GM12878 (cell line): ENCODE data around the gene GPATCH2L. TPM values are rescaled to one million over a fixed set of nuclear protein-coding genes. Genes with fewer than 3 reads are reported as not detected.

ENCODE experiments used
- ATF3 ChIP-seq: IDR thresholded peaks from 2 replicates; pipeline ENCODE4 v1.6.1; 2011; ENCODE audit warnings: low read depth, mild to moderate bottlenecking, low read length, moderate library complexity, borderline replicate concordance; ENCODE audit errors: extremely low read depth
- ATF7 ChIP-seq: fragments of 450-650 bp; IDR thresholded peaks from 2 replicates; pipeline ENCODE4 v1.6.1; 2016; ENCODE audit warnings: low read depth, mild to moderate bottlenecking
- CBFB ChIP-seq: IDR thresholded peaks from 2 replicates; pipeline ENCODE4 v1.6.1; 2016; ENCODE audit warnings: antibody characterized with exemption, low read depth
- CHD2 ChIP-seq: IDR thresholded peaks from 2 replicates; pipeline ENCODE4 v1.6.1; 2011; ENCODE audit warnings: low read depth, low read length, improper control_type of control experiment, borderline replicate concordance
- FOS ChIP-seq: IDR thresholded peaks from 3 replicates; pipeline ENCODE4 v1.6.1; 2011; ENCODE audit warnings: borderline replicate concordance; ENCODE audit not compliant: insufficient read length; ENCODE audit errors: extremely low read depth
- IKZF2 ChIP-seq, 2 experiments: fragments of 450-650 bp; IDR thresholded peaks; 2 replicates each; pipeline ENCODE4 v1.6.1; 2017; ENCODE audit warnings: mild to moderate bottlenecking in 2 of 2, moderate library complexity in 2 of 2
- IRF4 ChIP-seq: IDR thresholded peaks from 2 replicates; pipeline ENCODE4 v1.6.1; 2011; ENCODE audit warnings: low read depth, low read length
- MYB ChIP-seq: fragments of 150-350 bp; IDR thresholded peaks from 2 replicates; pipeline ENCODE4 v1.6.1; 2014; ENCODE audit warnings: mild to moderate bottlenecking, low read depth, low read length, borderline replicate concordance
- MYC ChIP-seq: IDR thresholded peaks from 2 replicates; pipeline ENCODE4 v1.6.1; 2011; ENCODE audit warnings: mild to moderate bottlenecking, low read length, moderate library complexity, inconsistent platforms; ENCODE audit not compliant: insufficient read depth, insufficient replicate concordance, insufficient read length, severe bottlenecking
- NFYB ChIP-seq: IDR thresholded peaks from 2 replicates; pipeline ENCODE4 v1.6.1; 2011; ENCODE audit warnings: low read depth, mild to moderate bottlenecking, low read length, improper control_type of control experiment, moderate library complexity; ENCODE audit not compliant: insufficient read depth
- NR2C1 ChIP-seq: fragments of 450-650 bp; IDR thresholded peaks from 2 replicates; pipeline ENCODE4 v1.6.1; 2017; ENCODE audit warnings: antibody characterized with exemption, mild to moderate bottlenecking, moderate library complexity
- NR2C2 ChIP-seq: IDR thresholded peaks from 2 replicates; pipeline ENCODE4 v1.6.1; 2011; ENCODE audit warnings: borderline replicate concordance, low read depth; ENCODE audit not compliant: control insufficient read depth, insufficient read length
- POLR2A ChIP-seq: IDR thresholded peaks from 2 replicates; pipeline ENCODE4 v1.6.1; 2011; ENCODE audit warnings: low read depth, mild to moderate bottlenecking, low read length
- POLR2AphosphoS2 ChIP-seq: IDR thresholded peaks from 2 replicates; pipeline ENCODE4 v1.6.1; 2011; ENCODE audit warnings: low read depth, mild to moderate bottlenecking, low read length, improper control_type of control experiment, moderate library complexity
- POU2F2 ChIP-seq: IDR thresholded peaks from 3 replicates; pipeline ENCODE4 v1.6.1; 2011; ENCODE audit warnings: low read depth, mild to moderate bottlenecking, low read length, borderline replicate concordance
- SIX5 ChIP-seq: IDR thresholded peaks from 2 replicates; pipeline ENCODE4 v1.6.1; 2011; ENCODE audit warnings: mild to moderate bottlenecking, low read depth, low read length, moderate library complexity; ENCODE audit not compliant: severe bottlenecking
- SMAD5 ChIP-seq: IDR thresholded peaks from 2 replicates; pipeline ENCODE4 v1.6.1; 2016; ENCODE audit warnings: antibody characterized with exemption, low read depth
- SMC3 ChIP-seq: IDR thresholded peaks from 2 replicates; pipeline ENCODE4 v1.6.1; 2011; ENCODE audit warnings: low read length, improper control_type of control experiment, borderline replicate concordance
- SRF ChIP-seq, 2 experiments: IDR thresholded peaks; 2 replicates each; pipeline ENCODE4 v1.6.1; 2011; ENCODE audit warnings: low read depth in 2 of 2, low read length in 2 of 2, mild to moderate bottlenecking in 1 of 2, moderate library complexity in 1 of 2
- STAT1 ChIP-seq: fragments of 450-650 bp; conservative IDR thresholded peaks from 2 replicates; pipeline ENCODE4 v1.6.1; 2014; ENCODE audit warnings: antibody characterized with exemption, mild to moderate bottlenecking
- STAT3 ChIP-seq: IDR thresholded peaks from 2 replicates; pipeline ENCODE4 v1.6.1; 2011; ENCODE audit warnings: low read depth, low read length, improper control_type of control experiment
- USF2 ChIP-seq: IDR thresholded peaks from 2 replicates; pipeline ENCODE4 v1.6.1; 2011; ENCODE audit warnings: low read depth, low read length, improper control_type of control experiment, borderline replicate concordance
- ZNF217 ChIP-seq: fragments of 450-650 bp; IDR thresholded peaks from 2 replicates; pipeline ENCODE4 v1.6.1; 2017; ENCODE audit warnings: antibody characterized with exemption, mild to moderate bottlenecking
- ZZZ3 ChIP-seq: IDR thresholded peaks from 2 replicates; pipeline ENCODE4 v1.6.1; 2011; ENCODE audit warnings: low read depth; ENCODE audit not compliant: control insufficient read depth, insufficient read length
- polyA plus RNA-seq, 11 experiments: library from polyadenylated mRNA; depleted of rRNA in 4 of 11; unstranded in 6 of 11; stranded (reverse) in 5 of 11; fragments of >200 nt; fragmentation: Nextera tagmentation in 4 of 11; fragmentation: Illumina TruSeq in 1 of 11; extraction: Ambion mirVana in 4 of 11; extraction: Trizol in 1 of 11; gene quantifications; 1 replicate in 1 of 11; 2 replicates in 10 of 11; pipeline versions ENCODE4 v1.2.1 to v1.2.3, GENCODE V29; 2011 to 2016; ENCODE audit warnings: inconsistent platforms in 2 of 11, missing spikeins in 2 of 11, low read depth in 1 of 11
- total RNA-seq, 4 experiments: library from RNA; depleted of rRNA in 3 of 4; stranded (reverse); fragments of >200 nt in 3 of 4; fragmentation: Illumina TruSeq in 1 of 4; extraction: Trizol in 1 of 4; gene quantifications; 2 replicates each; pipeline versions ENCODE4 v1.2.1 to v1.2.3, GENCODE V29; 2013 to 2021
- TF ChIP-seq, protein P1 (sequence below): fragments of 450-650 bp; conservative IDR thresholded peaks from 2 replicates; pipeline ENCODE4 v1.6.1; 2017; ENCODE audit warnings: mild to moderate bottlenecking, moderate library complexity
- TF ChIP-seq, protein P2 (sequence below): IDR thresholded peaks from 2 replicates; pipeline ENCODE4 v1.6.1; 2011; ENCODE audit warnings: borderline replicate concordance, low read depth, mild to moderate bottlenecking, moderate library complexity, mixed read lengths, low read length; ENCODE audit not compliant: insufficient read depth; ENCODE audit errors: extremely low read length

GPATCH2L gene
- total and polyA plus RNA-seq, 10 of the 15 experiments (the other 5 are each of a cell fraction or from before 2014, with no cell fraction given), result 9.1 to 50.9 (median 24.4) TPM

- TF ChIP-seq ATF3 (no peak), FOS (no peak), SMC3 (peak; percentile 6; the same call in 1 of the 2 replicates), STAT1 (no peak), CBFB (0 out of 2 replicates have a peak, but pooled peaks have one; percentile 18), ATF7 (peak; percentile 81), ZNF217 (no peak), POU2F2 (peak; percentile 69; the same call in 1 of the 3 replicates), IRF4 (no peak), IKZF2 (IDR thresholded peaks at IDR 0.05) (no peak; a peak in 2 of 4 replicates), USF2 (no peak), STAT3 (no peak), SMAD5 (peak; percentile 70; the same call in 1 of the 2 replicates), SRF (IDR thresholded peaks at IDR 0.05; ENCODE audit: low read depth in 2 of 2, low read length in 2 of 2) (0 out of 4 replicates have a peak, but pooled peaks of 1 of the 2 experiments have one; percentile 45), CHD2 (0 out of 2 replicates have a peak, but pooled peaks have one; percentile 20), NFYB (peak; percentile 64; the same call in 1 of the 2 replicates), SIX5 (no peak), POLR2AphosphoS2 (peak; percentile 36; the same call in 1 of the 2 replicates), NR2C1 (no peak), MYC (no peak), POLR2A (peak; percentile 92), MYB (peak; percentile 38; the same call in 1 of the 2 replicates), NR2C2 (no peak), ZZZ3 (no peak)
- TF ChIP-seq, protein P1, sequence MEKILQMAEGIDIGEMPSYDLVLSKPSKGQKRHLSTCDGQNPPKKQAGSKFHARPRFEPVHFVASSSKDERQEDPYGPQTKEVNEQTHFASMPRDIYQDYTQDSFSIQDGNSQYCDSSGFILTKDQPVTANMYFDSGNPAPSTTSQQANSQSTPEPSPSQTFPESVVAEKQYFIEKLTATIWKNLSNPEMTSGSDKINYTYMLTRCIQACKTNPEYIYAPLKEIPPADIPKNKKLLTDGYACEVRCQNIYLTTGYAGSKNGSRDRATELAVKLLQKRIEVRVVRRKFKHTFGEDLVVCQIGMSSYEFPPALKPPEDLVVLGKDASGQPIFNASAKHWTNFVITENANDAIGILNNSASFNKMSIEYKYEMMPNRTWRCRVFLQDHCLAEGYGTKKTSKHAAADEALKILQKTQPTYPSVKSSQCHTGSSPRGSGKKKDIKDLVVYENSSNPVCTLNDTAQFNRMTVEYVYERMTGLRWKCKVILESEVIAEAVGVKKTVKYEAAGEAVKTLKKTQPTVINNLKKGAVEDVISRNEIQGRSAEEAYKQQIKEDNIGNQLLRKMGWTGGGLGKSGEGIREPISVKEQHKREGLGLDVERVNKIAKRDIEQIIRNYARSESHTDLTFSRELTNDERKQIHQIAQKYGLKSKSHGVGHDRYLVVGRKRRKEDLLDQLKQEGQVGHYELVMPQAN, result peak; percentile 85
- TF ChIP-seq, protein P2, sequence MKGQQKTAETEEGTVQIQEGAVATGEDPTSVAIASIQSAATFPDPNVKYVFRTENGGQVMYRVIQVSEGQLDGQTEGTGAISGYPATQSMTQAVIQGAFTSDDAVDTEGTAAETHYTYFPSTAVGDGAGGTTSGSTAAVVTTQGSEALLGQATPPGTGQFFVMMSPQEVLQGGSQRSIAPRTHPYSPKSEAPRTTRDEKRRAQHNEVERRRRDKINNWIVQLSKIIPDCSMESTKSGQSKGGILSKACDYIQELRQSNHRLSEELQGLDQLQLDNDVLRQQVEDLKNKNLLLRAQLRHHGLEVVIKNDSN, result no peak
Measured at GRCh38 chr14:76151398-76152332, at the start of gene GPATCH2L (continued).
